MCF 10A (cell line): ENCODE data around the gene PAMR1. TPM values are rescaled to one million over a fixed set of nuclear protein-coding genes. Genes with fewer than 3 reads are reported as not detected.

Experiments
- BruUV-seq: library from RNA; stranded (reverse); fragments of 400-500 nt; replicated peaks from 2 replicates; lab custom pipeline; 2021; lab: Mats Ljungman, UMichigan
- CTCF ChIA-PET: fragments of 300-600 bp; sonication (Branson Sonifier 250); formaldehyde crosslinking; extraction: SDS; loops from one replicate; lab custom pipeline; 2021; ENCODE audit warnings: antibody characterized with exemption, inconsistent platforms; lab: Yijun Ruan, JAX
- POLR2A ChIA-PET: fragments of 300-600, 350-650 bp; sonication (Branson Sonifier 250); formaldehyde crosslinking; extraction: SDS; loops from one replicate; lab custom pipeline; 2020; ENCODE audit warnings: antibody characterized with exemption, inconsistent platforms; lab: Yijun Ruan, JAX
- DNase-seq: peaks from one replicate; pipeline ENCODE4 v3.0.0-alpha.2; 2018; ENCODE audit not compliant: unreplicated experiment
- H3K27ac Mint-ChIP-seq: one replicate; pipeline ENCODE4 v1.8.0; 2022; ENCODE audit warnings: mild to moderate bottlenecking, low read depth, mixed read lengths; ENCODE audit not compliant: unreplicated experiment
- H3K27me3 Mint-ChIP-seq: one replicate; pipeline ENCODE4 v1.8.0; 2022; ENCODE audit warnings: mixed read lengths; ENCODE audit not compliant: insufficient read depth, unreplicated experiment
- H3K36me3 Mint-ChIP-seq: one replicate; pipeline ENCODE4 v1.8.0; 2022; ENCODE audit warnings: mild to moderate bottlenecking, moderate library complexity, mixed read lengths; ENCODE audit not compliant: insufficient read depth, unreplicated experiment
- H3K4me1 Mint-ChIP-seq: one replicate; pipeline ENCODE4 v1.8.0; 2022; ENCODE audit warnings: mixed read lengths; ENCODE audit not compliant: insufficient read depth, unreplicated experiment
- H3K4me3 Mint-ChIP-seq: one replicate; pipeline ENCODE4 v1.8.0; 2022; ENCODE audit warnings: mild to moderate bottlenecking, moderate library complexity, mixed read lengths; ENCODE audit not compliant: unreplicated experiment
- H3K9me3 Mint-ChIP-seq: one replicate; pipeline ENCODE4 v1.8.0; 2022; ENCODE audit warnings: mixed read lengths; ENCODE audit not compliant: unreplicated experiment
- CTCF ChIP-seq: fragments of 200-600 bp; IDR thresholded peaks from one replicate; pipeline ENCODE4 v1.8.0; 2022; ENCODE audit warnings: antibody characterized with exemption, mild to moderate bottlenecking; ENCODE audit not compliant: unreplicated experiment
- intact Hi-C: fragments of 100-400 bp; cut with micrococcal nuclease; formaldehyde crosslinking; loops from 2 replicates; pipeline ENCODE4 v1.14.1; 2022
- total RNA-seq: library from RNA; stranded (reverse); gene quantifications from 2 replicates; pipeline ENCODE4 v1.2.3, GENCODE V29; 2022

PAMR1 gene
- total RNA-seq, 1 experiment from 2014 or later = 0.51 TPM

GRCh38 chr11:35496416-35496815, 29.0 kb downstream of the PAMR1 start:
- Mint-ChIP-seq H3K4me3 (no peak overlapping the region), H3K27me3 (peaks cover 14% of the 10 kb centered on the region)

GRCh38 chr11:35494957-35495490, 30.4 kb downstream of the PAMR1 start:
- Mint-ChIP-seq H3K4me1 (no peaks in the 10 kb centered on the region), H3K27me3 (peaks cover 14% of the 10 kb centered on the region), H3K27ac (no peak overlapping the region), H3K4me3 (no peak overlapping the region), H3K36me3 (no peaks in the 10 kb centered on the region), H3K9me3 (no peaks in the 10 kb centered on the region)
- intact Hi-C loops = no loop called here
- ChIA-PET CTCF (interaction anchor here (9.0 kb wide), 1 partner anchor 9 kb away, joined by 78 read pairs; no protein-coding TSS in a partner anchor), POLR2A (interaction anchor here (0.7 kb wide), 1 partner anchor 158 kb away, joined by 4 read pairs; no protein-coding TSS in a partner anchor)
- TF ChIP-seq CTCF = no peak
- DNase-seq = no peak
- no TSS peak for BruUV-seq

More at GRCh38 chr11:35496416-35496815, 29.0 kb downstream of the PAMR1 start:
- no TSS peak for BruUV-seq
- H3K27ac Mint-ChIP-seq = no peak overlapping the region
- no peak for DNase-seq
- ChIA-PET CTCF (interaction anchor here (9.0 kb wide), 1 partner anchor 10 kb away, joined by 78 read pairs; no protein-coding TSS in a partner anchor), POLR2A (no interaction called here)
- no peaks in the 10 kb centered on the region for H3K4me1 Mint-ChIP-seq
- intact Hi-C loops = no loop called here
- H3K36me3 Mint-ChIP-seq = no peaks in the 10 kb centered on the region
- H3K9me3 Mint-ChIP-seq = no peaks in the 10 kb centered on the region
- no peak for TF ChIP-seq CTCF

DNA sequence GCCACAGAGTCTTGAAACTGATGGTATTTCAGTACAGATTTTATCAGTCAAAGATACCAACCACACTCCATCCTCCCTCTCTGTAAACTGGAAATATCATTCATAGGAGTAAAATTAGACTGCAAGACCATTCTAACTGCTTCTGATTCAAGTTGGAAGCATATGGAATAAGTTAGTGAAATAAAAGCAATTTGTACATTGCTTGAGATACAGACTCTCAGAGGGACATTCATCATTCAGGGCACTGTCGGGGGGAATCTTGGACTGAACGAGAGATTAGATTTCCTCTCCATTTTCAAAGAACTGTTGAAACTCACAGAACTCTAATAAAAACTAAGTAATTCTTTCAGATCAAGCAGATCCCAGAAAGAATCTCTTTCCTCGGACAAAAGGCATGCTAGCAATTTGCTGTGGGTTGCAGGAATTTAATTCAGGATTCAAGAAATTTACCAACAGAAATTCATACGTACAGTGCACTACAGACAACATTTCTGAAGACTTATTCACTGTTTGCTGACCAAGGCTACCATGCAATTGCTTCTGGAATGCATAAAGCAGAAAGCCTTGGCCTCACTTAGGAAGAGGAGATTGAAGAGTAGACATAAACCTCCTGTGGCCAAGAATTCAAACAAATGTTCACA, 34.1 kb downstream of the PAMR1 start:
- Mint-ChIP-seq H3K36me3 (no peaks in the 10 kb centered on the region), H3K4me1 (no peaks in the 10 kb centered on the region), H3K4me3 (no peak overlapping the region), H3K9me3 (no peaks in the 10 kb centered on the region), H3K27me3 (peaks cover 23% of the 10 kb centered on the region), H3K27ac (no peak overlapping the region)
- ChIA-PET CTCF (interaction anchor here (1.4 kb wide), 1 partner anchor 99 kb away, joined by 8 read pairs; no protein-coding TSS in a partner anchor), POLR2A (interaction anchor here (0.5 kb wide), 1 partner anchor 18 kb away, joined by 3 read pairs; no protein-coding TSS in a partner anchor)
- no peak for DNase-seq
- intact Hi-C loops = no loop called here
- TF ChIP-seq CTCF = no peak
- BruUV-seq = no TSS peak

- no peak for TF ChIP-seq CTCF
- Mint-ChIP-seq H3K4me1 (peaks cover 17% of the 10 kb centered on the region), H3K27ac (no peak overlapping the region), H3K9me3 (peaks cover 7% of the 10 kb centered on the region), H3K4me3 (no peak overlapping the region), H3K27me3 (peaks cover 14% of the 10 kb centered on the region), H3K36me3 (no peaks in the 10 kb centered on the region)
- no TSS peak for BruUV-seq
- no peak for DNase-seq
- intact Hi-C loops = loop anchor here (5.0 to 10.0 kb wide), 4 partner anchors 61 to 779 kb away; partner anchors contain the start of gene FJX1
- ChIA-PET CTCF (interaction anchor here (0.6 to 6.2 kb wide), 34 partner anchors 10 to 1625 kb away, joined by 3 to 78 read pairs (median 4); no protein-coding TSS in a partner anchor), POLR2A (interaction anchor here (0.7 to 1.2 kb wide), 3 partner anchors 14 to 548 kb away, joined by 3 read pairs; no protein-coding TSS in a partner anchor)
These were observed 37.3 kb downstream of the PAMR1 start for GRCh38 chr11:35488117-35488516.
